Measurements from ENCODE around the gene UROD. TPM values are rescaled to one million over a fixed set of nuclear protein-coding genes. Genes with fewer than 3 reads are reported as not detected.

Gene UROD
- total RNA-seq, 1 experiment from 2014 or later = 118 TPM

DNA sequence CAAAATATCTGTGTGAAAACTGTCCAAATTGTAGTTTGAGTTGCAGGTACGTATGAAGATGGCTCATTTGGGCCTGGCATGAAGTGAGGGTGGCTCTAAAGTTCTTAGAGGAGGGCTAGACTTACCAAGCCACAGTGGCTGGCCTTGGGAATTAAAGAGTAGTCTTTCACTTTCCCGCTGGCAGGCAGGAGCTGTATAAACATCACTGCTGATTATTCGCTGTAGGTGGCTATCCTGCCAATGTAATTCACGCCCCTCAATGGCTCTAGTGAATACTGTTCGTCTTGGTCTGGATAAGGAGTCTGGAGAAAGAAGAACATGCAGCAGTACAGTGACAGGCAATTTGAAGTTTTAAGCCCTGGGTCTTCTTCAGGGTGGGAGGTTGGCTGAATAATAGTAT, 31.0 kb downstream of the UROD start:
- ATAC-seq (peak; percentile 66), DNase-seq (ENCODE audit: low spot score) (no peak)
- H3K27ac Mint-ChIP-seq = no peak overlapping the region
- H3K4me1 Mint-ChIP-seq = peaks cover 17% of the 10 kb centered on the region
- ChIA-PET POLR2A (no interaction called here), CTCF (interaction anchor here (1.1 kb wide), 1 partner anchor 260 kb away, joined by 4 read pairs; no protein-coding TSS in a partner anchor)
- no peaks in the 10 kb centered on the region for H3K27me3 Mint-ChIP-seq (ENCODE audit: low read depth)
- no peak overlapping the region for H3K4me3 Mint-ChIP-seq
- TF ChIP-seq NFATC4 (CRISPR knock-in tag; IDR thresholded peaks at IDR 0.05) (no peak), NFYB (CRISPR knock-in tag; conservative IDR thresholded peaks at IDR 0.05; ENCODE audit: low read depth) (no peak), MXD4 (CRISPR knock-in tag; IDR thresholded peaks at IDR 0.05; ENCODE audit: borderline replicate concordance) (no peak), TEAD4 (CRISPR knock-in tag; IDR thresholded peaks at IDR 0.05) (no peak), USF2 (CRISPR knock-in tag; IDR thresholded peaks at IDR 0.05) (no peak), NR3C1 (CRISPR knock-in tag; conservative IDR thresholded peaks at IDR 0.05; ENCODE audit: low read depth) (no peak)
- TF ChIP-seq, protein P1, sequence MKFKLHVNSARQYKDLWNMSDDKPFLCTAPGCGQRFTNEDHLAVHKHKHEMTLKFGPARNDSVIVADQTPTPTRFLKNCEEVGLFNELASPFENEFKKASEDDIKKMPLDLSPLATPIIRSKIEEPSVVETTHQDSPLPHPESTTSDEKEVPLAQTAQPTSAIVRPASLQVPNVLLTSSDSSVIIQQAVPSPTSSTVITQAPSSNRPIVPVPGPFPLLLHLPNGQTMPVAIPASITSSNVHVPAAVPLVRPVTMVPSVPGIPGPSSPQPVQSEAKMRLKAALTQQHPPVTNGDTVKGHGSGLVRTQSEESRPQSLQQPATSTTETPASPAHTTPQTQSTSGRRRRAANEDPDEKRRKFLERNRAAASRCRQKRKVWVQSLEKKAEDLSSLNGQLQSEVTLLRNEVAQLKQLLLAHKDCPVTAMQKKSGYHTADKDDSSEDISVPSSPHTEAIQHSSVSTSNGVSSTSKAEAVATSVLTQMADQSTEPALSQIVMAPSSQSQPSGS (CRISPR knock-in tag; IDR thresholded peaks at IDR 0.05; ENCODE audit: borderline replicate concordance, low read depth) = no peak
- no peaks in the 10 kb centered on the region for H3K36me3 Mint-ChIP-seq
- no peaks in the 10 kb centered on the region for H3K9me3 Mint-ChIP-seq

DNA sequence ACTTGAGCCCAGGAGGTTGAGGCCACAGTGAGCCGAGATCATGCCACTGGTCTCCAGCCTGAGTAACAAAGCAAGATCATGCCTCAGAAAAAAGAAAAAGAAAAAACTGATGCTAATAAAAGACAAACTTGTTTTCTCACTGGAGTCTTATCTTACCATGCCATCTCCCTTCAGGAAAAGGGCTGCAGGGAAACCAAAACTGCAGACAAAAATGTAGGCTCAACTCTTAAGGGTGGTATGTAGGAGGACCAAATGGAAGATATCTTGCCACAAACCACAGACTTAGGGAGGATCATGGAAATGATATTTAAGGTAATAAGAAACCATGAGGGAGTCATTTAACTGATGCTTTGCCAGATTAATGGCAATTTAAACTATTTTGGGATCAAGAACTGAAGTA, 32.9 kb downstream of the UROD start:
- Mint-ChIP-seq H3K4me1 (peaks cover 17% of the 10 kb centered on the region), H3K9me3 (no peaks in the 10 kb centered on the region), H3K27me3 (ENCODE audit: low read depth) (no peaks in the 10 kb centered on the region), H3K4me3 (no peak overlapping the region), H3K36me3 (no peaks in the 10 kb centered on the region), H3K27ac (no peak overlapping the region)
- no peak for ATAC-seq
- ChIA-PET CTCF (no interaction called here), POLR2A (no interaction called here)
- DNase-seq (ENCODE audit: low spot score) = no peak
- TF ChIP-seq KAT7 (CRISPR knock-in tag; IDR thresholded peaks at IDR 0.05; ENCODE audit: borderline replicate concordance) = no peak
- no peak for TF ChIP-seq CBFB (CRISPR knock-in tag; IDR thresholded peaks at IDR 0.05; ENCODE audit: low read depth)
- TF ChIP-seq, protein P1 (CRISPR knock-in tag; IDR thresholded peaks at IDR 0.05; ENCODE audit: borderline replicate concordance, low read depth) = no peak
- TF ChIP-seq MYBL2 (CRISPR knock-in tag; IDR thresholded peaks at IDR 0.05) = no peak
- TF ChIP-seq, protein P2, sequence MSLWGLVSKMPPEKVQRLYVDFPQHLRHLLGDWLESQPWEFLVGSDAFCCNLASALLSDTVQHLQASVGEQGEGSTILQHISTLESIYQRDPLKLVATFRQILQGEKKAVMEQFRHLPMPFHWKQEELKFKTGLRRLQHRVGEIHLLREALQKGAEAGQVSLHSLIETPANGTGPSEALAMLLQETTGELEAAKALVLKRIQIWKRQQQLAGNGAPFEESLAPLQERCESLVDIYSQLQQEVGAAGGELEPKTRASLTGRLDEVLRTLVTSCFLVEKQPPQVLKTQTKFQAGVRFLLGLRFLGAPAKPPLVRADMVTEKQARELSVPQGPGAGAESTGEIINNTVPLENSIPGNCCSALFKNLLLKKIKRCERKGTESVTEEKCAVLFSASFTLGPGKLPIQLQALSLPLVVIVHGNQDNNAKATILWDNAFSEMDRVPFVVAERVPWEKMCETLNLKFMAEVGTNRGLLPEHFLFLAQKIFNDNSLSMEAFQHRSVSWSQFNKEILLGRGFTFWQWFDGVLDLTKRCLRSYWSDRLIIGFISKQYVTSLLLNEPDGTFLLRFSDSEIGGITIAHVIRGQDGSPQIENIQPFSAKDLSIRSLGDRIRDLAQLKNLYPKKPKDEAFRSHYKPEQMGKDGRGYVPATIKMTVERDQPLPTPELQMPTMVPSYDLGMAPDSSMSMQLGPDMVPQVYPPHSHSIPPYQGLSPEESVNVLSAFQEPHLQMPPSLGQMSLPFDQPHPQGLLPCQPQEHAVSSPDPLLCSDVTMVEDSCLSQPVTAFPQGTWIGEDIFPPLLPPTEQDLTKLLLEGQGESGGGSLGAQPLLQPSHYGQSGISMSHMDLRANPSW (CRISPR knock-in tag; conservative IDR thresholded peaks at IDR 0.05; ENCODE audit: low read depth) = no peak
- TF ChIP-seq ZNF121 (CRISPR knock-in tag; IDR thresholded peaks at IDR 0.05) = no peak
- TF ChIP-seq HMGA2 (CRISPR knock-in tag; IDR thresholded peaks at IDR 0.05) = no peak
- TF ChIP-seq NR2C2 (CRISPR knock-in tag; IDR thresholded peaks at IDR 0.05) = no peak
- TF ChIP-seq, protein P3, sequence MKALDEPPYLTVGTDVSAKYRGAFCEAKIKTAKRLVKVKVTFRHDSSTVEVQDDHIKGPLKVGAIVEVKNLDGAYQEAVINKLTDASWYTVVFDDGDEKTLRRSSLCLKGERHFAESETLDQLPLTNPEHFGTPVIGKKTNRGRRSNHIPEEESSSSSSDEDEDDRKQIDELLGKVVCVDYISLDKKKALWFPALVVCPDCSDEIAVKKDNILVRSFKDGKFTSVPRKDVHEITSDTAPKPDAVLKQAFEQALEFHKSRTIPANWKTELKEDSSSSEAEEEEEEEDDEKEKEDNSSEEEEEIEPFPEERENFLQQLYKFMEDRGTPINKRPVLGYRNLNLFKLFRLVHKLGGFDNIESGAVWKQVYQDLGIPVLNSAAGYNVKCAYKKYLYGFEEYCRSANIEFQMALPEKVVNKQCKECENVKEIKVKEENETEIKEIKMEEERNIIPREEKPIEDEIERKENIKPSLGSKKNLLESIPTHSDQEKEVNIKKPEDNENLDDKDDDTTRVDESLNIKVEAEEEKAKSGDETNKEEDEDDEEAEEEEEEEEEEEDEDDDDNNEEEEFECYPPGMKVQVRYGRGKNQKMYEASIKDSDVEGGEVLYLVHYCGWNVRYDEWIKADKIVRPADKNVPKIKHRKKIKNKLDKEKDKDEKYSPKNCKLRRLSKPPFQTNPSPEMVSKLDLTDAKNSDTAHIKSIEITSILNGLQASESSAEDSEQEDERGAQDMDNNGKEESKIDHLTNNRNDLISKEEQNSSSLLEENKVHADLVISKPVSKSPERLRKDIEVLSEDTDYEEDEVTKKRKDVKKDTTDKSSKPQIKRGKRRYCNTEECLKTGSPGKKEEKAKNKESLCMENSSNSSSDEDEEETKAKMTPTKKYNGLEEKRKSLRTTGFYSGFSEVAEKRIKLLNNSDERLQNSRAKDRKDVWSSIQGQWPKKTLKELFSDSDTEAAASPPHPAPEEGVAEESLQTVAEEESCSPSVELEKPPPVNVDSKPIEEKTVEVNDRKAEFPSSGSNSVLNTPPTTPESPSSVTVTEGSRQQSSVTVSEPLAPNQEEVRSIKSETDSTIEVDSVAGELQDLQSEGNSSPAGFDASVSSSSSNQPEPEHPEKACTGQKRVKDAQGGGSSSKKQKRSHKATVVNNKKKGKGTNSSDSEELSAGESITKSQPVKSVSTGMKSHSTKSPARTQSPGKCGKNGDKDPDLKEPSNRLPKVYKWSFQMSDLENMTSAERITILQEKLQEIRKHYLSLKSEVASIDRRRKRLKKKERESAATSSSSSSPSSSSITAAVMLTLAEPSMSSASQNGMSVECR (CRISPR knock-in tag; IDR thresholded peaks at IDR 0.05; ENCODE audit: borderline replicate concordance) = no peak
- TF ChIP-seq, protein P4, sequence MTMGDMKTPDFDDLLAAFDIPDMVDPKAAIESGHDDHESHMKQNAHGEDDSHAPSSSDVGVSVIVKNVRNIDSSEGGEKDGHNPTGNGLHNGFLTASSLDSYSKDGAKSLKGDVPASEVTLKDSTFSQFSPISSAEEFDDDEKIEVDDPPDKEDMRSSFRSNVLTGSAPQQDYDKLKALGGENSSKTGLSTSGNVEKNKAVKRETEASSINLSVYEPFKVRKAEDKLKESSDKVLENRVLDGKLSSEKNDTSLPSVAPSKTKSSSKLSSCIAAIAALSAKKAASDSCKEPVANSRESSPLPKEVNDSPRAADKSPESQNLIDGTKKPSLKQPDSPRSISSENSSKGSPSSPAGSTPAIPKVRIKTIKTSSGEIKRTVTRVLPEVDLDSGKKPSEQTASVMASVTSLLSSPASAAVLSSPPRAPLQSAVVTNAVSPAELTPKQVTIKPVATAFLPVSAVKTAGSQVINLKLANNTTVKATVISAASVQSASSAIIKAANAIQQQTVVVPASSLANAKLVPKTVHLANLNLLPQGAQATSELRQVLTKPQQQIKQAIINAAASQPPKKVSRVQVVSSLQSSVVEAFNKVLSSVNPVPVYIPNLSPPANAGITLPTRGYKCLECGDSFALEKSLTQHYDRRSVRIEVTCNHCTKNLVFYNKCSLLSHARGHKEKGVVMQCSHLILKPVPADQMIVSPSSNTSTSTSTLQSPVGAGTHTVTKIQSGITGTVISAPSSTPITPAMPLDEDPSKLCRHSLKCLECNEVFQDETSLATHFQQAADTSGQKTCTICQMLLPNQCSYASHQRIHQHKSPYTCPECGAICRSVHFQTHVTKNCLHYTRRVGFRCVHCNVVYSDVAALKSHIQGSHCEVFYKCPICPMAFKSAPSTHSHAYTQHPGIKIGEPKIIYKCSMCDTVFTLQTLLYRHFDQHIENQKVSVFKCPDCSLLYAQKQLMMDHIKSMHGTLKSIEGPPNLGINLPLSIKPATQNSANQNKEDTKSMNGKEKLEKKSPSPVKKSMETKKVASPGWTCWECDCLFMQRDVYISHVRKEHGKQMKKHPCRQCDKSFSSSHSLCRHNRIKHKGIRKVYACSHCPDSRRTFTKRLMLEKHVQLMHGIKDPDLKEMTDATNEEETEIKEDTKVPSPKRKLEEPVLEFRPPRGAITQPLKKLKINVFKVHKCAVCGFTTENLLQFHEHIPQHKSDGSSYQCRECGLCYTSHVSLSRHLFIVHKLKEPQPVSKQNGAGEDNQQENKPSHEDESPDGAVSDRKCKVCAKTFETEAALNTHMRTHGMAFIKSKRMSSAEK (CRISPR knock-in tag; IDR thresholded peaks at IDR 0.05; ENCODE audit: borderline replicate concordance) = no peak
- TF ChIP-seq IRF1 (CRISPR knock-in tag; IDR thresholded peaks at IDR 0.05) = no peak
- no peak for TF ChIP-seq RORB (CRISPR knock-in tag; IDR thresholded peaks at IDR 0.05)
- TF ChIP-seq ESRRA (CRISPR knock-in tag; IDR thresholded peaks at IDR 0.05; ENCODE audit: borderline replicate concordance) = no peak
- no peak for TF ChIP-seq FOXP1 (CRISPR knock-in tag; IDR thresholded peaks at IDR 0.05; ENCODE audit: borderline replicate concordance)
